Measurements from ENCODE around the gene GMDS.
"Not testable (repeated sequence)": the region's sequence is repeated elsewhere in the genome, so short reads cannot be mapped to it uniquely, and the experiment has no call there.

The GMDS gene

GRCh38 chr6:1850840-1851157 is 394.6 kb downstream of the GMDS start:
- no peak for DNase-seq

- no peak for DNase-seq
Observed at GRCh38 chr6:1850121-1850839, 395.1 kb downstream of the GMDS start.

- no peak for DNase-seq
Observed at GRCh38 chr6:1849691-1850090, 395.7 kb downstream of the GMDS start.

- DNase-seq = no peak
Observed at GRCh38 chr6:1848752-1849151, 396.7 kb downstream of the GMDS start.

- DNase-seq = no peak
Observed at GRCh38 chr6:1846611-1847010, 398.8 kb downstream of the GMDS start.

- not testable (repeated sequence) for DNase-seq
Observed at GRCh38 chr6:1845543-1845942, 399.9 kb downstream of the GMDS start.

- DNase-seq = no peak
Observed at GRCh38 chr6:1842334-1842733, 403.1 kb downstream of the GMDS start.

- DNase-seq = no peak
Observed at GRCh38 chr6:1841136-1841535, 404.3 kb downstream of the GMDS start.

GRCh38 chr6:1840491-1841121 is 404.8 kb downstream of the GMDS start:
- DNase-seq = no peak

- DNase-seq = no peak
Observed at GRCh38 chr6:1839361-1839760, 406.0 kb downstream of the GMDS start.

- DNase-seq = no peak
Observed at GRCh38 chr6:1838604-1839213, 406.7 kb downstream of the GMDS start.

GRCh38 chr6:1837826-1838225 is 407.6 kb downstream of the GMDS start:
- DNase-seq = no peak

- no peak for DNase-seq
Observed at GRCh38 chr6:1836690-1837089, 408.7 kb downstream of the GMDS start.

GRCh38 chr6:1834646-1835516 is 410.5 kb downstream of the GMDS start:
- no peak for DNase-seq

GRCh38 chr6:1834207-1834606 is 411.2 kb downstream of the GMDS start:
- DNase-seq = no peak

GRCh38 chr6:1832844-1833787 is 412.3 kb downstream of the GMDS start:
- DNase-seq = no peak

GRCh38 chr6:1832358-1832757 is 413.0 kb downstream of the GMDS start:
- DNase-seq = no peak

- no peak for DNase-seq
Observed at GRCh38 chr6:1827984-1828793, 417.2 kb downstream of the GMDS start.

- DNase-seq = no peak
Observed at GRCh38 chr6:1825926-1826325, 419.5 kb downstream of the GMDS start.

GRCh38 chr6:1825277-1825676 is 420.1 kb downstream of the GMDS start:
- no peak for DNase-seq

- DNase-seq = no peak
Observed at GRCh38 chr6:1821513-1822183, 423.8 kb downstream of the GMDS start.
